Heart right ventricle (tissue), 16 donors: ENCODE data around the gene SYTL4. TPM values are rescaled to one million over a fixed set of nuclear protein-coding genes. Genes with fewer than 3 reads are reported as not detected.
A peak's percentile ranks its signal among the peaks of the same experiment; 100 is the strongest.
"Not testable (repeated sequence)": the region's sequence is repeated elsewhere in the genome, so short reads cannot be mapped to it uniquely, and the experiment has no call there.

Experiments used
- ATAC-seq, 8 donors: fragments of 200-7000 bp; cut with Tn5 transposase; one replicate each; pipeline ENCODE4 v1.9.1; 2020; ENCODE audit warnings: mild to moderate bottlenecking in 8 of 8, moderate library complexity in 8 of 8, moderate number of reproducible peaks in 1 of 8
- DNase-seq, 2 donors: peaks; one replicate each; pipeline ENCODE4 v3.0.0-alpha.2; 2020
- H3K27ac ChIP-seq, 10 donors: fragments of 200-600 bp; sonication (generic) in 2 of 10; one replicate each; pipeline versions ENCODE4 v1.5.0 to v1.8.0; 2020 to 2022; ENCODE audit warnings: mild to moderate bottlenecking in 3 of 10
- H3K27me3 ChIP-seq, 7 donors: fragments of 200-600 bp; one replicate each; pipeline ENCODE4 v1.8.0; 2021 to 2022; ENCODE audit warnings: mild to moderate bottlenecking in 2 of 7
- H3K36me3 ChIP-seq, 9 donors: fragments of 200-600 bp; sonication (generic) in 1 of 9; one replicate each; pipeline versions ENCODE4 v1.5.0 to v1.8.0; 2020 to 2022; ENCODE audit warnings: mild to moderate bottlenecking in 2 of 9
- H3K4me1 ChIP-seq, 9 donors: fragments of 200-600 bp; sonication (generic) in 1 of 9; one replicate each; pipeline versions ENCODE4 v1.5.0 to v1.8.0; 2020 to 2022; ENCODE audit warnings: mild to moderate bottlenecking in 4 of 9
- H3K4me3 ChIP-seq, 10 donors: fragments of 200-600 bp; sonication (generic) in 2 of 10; one replicate each; pipeline versions ENCODE4 v1.5.0 to v1.8.0; 2020 to 2022; ENCODE audit warnings: mild to moderate bottlenecking in 7 of 10, moderate library complexity in 2 of 10
- H3K9me3 ChIP-seq, 11 donors: fragments of 200-600 bp in 10 of 11; sonication (generic) in 2 of 11; one replicate each; pipeline versions ENCODE4 v1.5.0 to v1.8.0; 2013 to 2022; ENCODE audit warnings: mild to moderate bottlenecking in 2 of 11, control low read depth in 1 of 11, moderate library complexity in 1 of 11
- CTCF ChIP-seq, 9 donors: fragments of 200-600 bp; sonication (generic) in 2 of 9; IDR thresholded peaks; one replicate each; pipeline versions ENCODE4 v1.5.0 to v1.8.0; 2021 to 2022; ENCODE audit warnings: antibody characterized with exemption in 9 of 9, mild to moderate bottlenecking in 5 of 9, moderate library complexity in 1 of 9
- WGBS, 2 donors: extraction: QIAGEN DNeasy Blood & Tissue Kit; methylation state at CpG; one replicate each; pipeline ENCODE4 v1.1.7; 2013; ENCODE audit warnings: inconsistent platforms in 1 of 2; 5-methylcytosine and 5-hydroxymethylcytosine counted together
- intact Hi-C, 10 donors: fragments of 100-400 bp; cut with DNase I; formaldehyde crosslinking; loops; one replicate each; pipeline versions ENCODE4 v1.11.1 to v1.14.2; 2022
- polyA plus RNA-seq, 2 donors: library from polyadenylated mRNA; stranded (reverse); fragments of 200-250 nt; gene quantifications; one replicate each; pipeline ENCODE4 v1.2.3, GENCODE V29; 2013
- total RNA-seq, 10 donors: library from RNA; stranded (reverse); fragmentation: NEBNext Ultra II Directional in 3 of 10; extraction: Animal tissue kit (Norgen Biotek cat#: 25700) in 3 of 10; gene quantifications; one replicate each; pipeline versions ENCODE4 v1.2.1 to v1.2.4, GENCODE V29; 2021 to 2023
- donor health status: Arrhythmogenic right ventricular cardiomyopathy.
- donor health status: ischemic (EF 13 %, LVEDD 7.1; RV severe dilation, severe dysfunction).
- donor health status: healthy with polysubstance abuse.
- donor health status: DM: no; HTN: yes; CAD: no.
- donor health status: DM: no; HTN: no; CAD: no.
- donor health status: ischemic (EF 25% LVEDD 6.9; RV normal size, moderate dysfunction).
- donor health status: ischemic (EF 25% LVEDD 5.7; RV mildly dilated, moderate dysfunction).
- donor health status: healthy.
- donor health status: DM: yes; HTN: yes; CAD: no.
- donor health status: Ischemic cardiomyopathy.
- donor health status: ischemic (EF 35%, LVEDD 5.7; RV mildly dilated, moderate dysfunction).
- donor health status: nonischemic (EF 11% LVEDD 7.7; RV severe dilation, severe dysfunction).
- donor health status: DM: yes; HTN: yes; CAD: no.
- donor health status: PGD.
- donor health status: ischemic (EF 29% LVEDD 5.4; RV normal size, mild dysfunction).
- donor health status: nonischemic (EF 23%, LVEDD 6.1; RV moderate dilation, normal function).

Gene SYTL4
- total and polyA plus RNA-seq, 12 donors: 0.95 to 4.0 (median 2.2) TPM

GRCh38 chrX:100745205-100745604 is 13.3 kb upstream of the SYTL4 start:
- Histone ChIP-seq H3K27ac (peak overlapping the region in 1 of 10 donors; percentile 10), H3K9me3 (no peaks in the 10 kb centered on the region), H3K4me1 (peaks cover 0 to 4% (median 0%) of the 10 kb centered on the region in 9 donors), H3K4me3 (no peak overlapping the region), H3K27me3 (peaks cover 0 to 62% (median 0%) of the 10 kb centered on the region in 7 donors), H3K36me3 (no peaks in the 10 kb centered on the region)
- DNase-seq: no peak
- intact Hi-C loops: no loop called here
- no peak for ATAC-seq
- 75 to 79% methylated on average over 1 of the region's 1 CpG for WGBS, 2 donors
- no peak for TF ChIP-seq CTCF (IDR thresholded peaks at IDR 0.05)

GRCh38 chrX:100743009-100743607 is 11.2 kb upstream of the SYTL4 start:
- H3K4me1 ChIP-seq: peaks cover 0 to 4% (median 0%) of the 10 kb centered on the region in 9 donors
- 38 to 65% methylated on average over 2 of the region's 2 CpGs for WGBS, 2 donors
- no peak overlapping the region for H3K27ac ChIP-seq
- H3K4me3 ChIP-seq: no peak overlapping the region
- ATAC-seq: no peak
- no peaks in the 10 kb centered on the region for H3K9me3 ChIP-seq
- TF ChIP-seq CTCF (IDR thresholded peaks at IDR 0.05): no peak
- no peak for DNase-seq
- intact Hi-C loops: no loop called here
- H3K36me3 ChIP-seq: no peaks in the 10 kb centered on the region
- H3K27me3 ChIP-seq: peaks cover 0 to 62% (median 0%) of the 10 kb centered on the region in 7 donors

GRCh38 chrX:100724006-100724405 is 7.9 kb downstream of the SYTL4 start:
- DNase-seq, H3K27ac ChIP-seq, H3K4me3 ChIP-seq, H3K4me1 ChIP-seq, ATAC-seq, H3K9me3 ChIP-seq, H3K36me3 ChIP-seq, intact Hi-C loops: not testable (repeated sequence)
- peaks cover 0 to 26% (median 0%) of the 10 kb centered on the region in 7 donors for H3K27me3 ChIP-seq
- 95% methylated on average over 23 of the region's 30 CpGs; no CpG with 5 or more reads in 1 of the 2 donors for WGBS, 2 donors

GRCh38 chrX:100721328-100721727 is 10.6 kb downstream of the SYTL4 start:
- H3K9me3 ChIP-seq: no peaks in the 10 kb centered on the region
- no peak for ATAC-seq
- H3K4me3 ChIP-seq: no peak overlapping the region
- no peaks in the 10 kb centered on the region for H3K36me3 ChIP-seq
- no peak for TF ChIP-seq CTCF (IDR thresholded peaks at IDR 0.05)
- H3K4me1 ChIP-seq: no peaks in the 10 kb centered on the region
- DNase-seq: no peak
- intact Hi-C loops: no loop called here
- no peak overlapping the region for H3K27ac ChIP-seq
- H3K27me3 ChIP-seq: peaks cover 0 to 24% (median 0%) of the 10 kb centered on the region in 7 donors

GRCh38 chrX:100720301-100720700 is 11.6 kb downstream of the SYTL4 start:
- H3K9me3 ChIP-seq: no peaks in the 10 kb centered on the region
- TF ChIP-seq CTCF (IDR thresholded peaks at IDR 0.05): no peak
- WGBS, 2 donors: 52 to 65% methylated on average over 2 of the region's 2 CpGs
- H3K27me3 ChIP-seq: peaks cover 0 to 15% (median 0%) of the 10 kb centered on the region in 7 donors
- H3K27ac ChIP-seq: no peak overlapping the region
- intact Hi-C loops: no loop called here
- no peak for ATAC-seq
- no peaks in the 10 kb centered on the region for H3K4me1 ChIP-seq
- no peak for DNase-seq
- no peaks in the 10 kb centered on the region for H3K36me3 ChIP-seq
- H3K4me3 ChIP-seq: no peak overlapping the region
